ENCODE results near the gene SLC25A27.
A peak's percentile ranks its signal among the peaks of the same experiment; 100 is the strongest.

SLC25A27 gene

DNA sequence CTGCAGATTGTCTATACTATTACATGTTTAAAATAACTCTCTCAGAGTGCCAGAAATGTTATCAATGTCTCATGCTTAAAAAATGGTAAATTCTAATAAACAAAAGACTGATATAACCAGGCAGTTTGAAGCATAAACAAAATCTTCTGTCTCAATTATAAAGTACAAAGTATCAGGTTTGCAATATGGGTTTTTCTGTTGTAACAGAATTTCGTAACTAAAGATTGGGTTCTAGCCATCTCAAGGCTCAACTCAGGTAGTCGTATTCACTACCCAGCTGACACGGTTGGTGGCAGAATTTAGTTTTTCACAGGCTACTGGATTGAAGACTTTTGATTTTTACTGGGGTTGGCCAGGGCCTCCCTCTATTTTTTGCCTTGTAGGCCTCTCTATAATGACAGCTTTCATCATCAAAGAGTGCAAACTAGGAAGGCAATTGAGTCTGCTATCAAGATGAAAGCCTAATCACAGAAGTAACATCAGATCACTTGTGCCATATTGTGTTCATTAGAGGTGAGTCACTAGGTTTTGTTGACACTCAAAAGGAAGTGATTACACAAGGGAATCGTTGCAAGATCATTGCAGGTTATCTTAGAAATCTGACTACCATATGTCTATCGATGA lies 3.8 kb upstream of the SLC25A27 start:
- Histone ChIP-seq H3K4me3 (no peak overlapping the region), H3K4me2 (no peak overlapping the region)

GRCh38 chr6:46651006-46651405 lies 1.8 kb upstream of the SLC25A27 start:
- H3K9ac ChIP-seq, result no peak overlapping the region
- H3K4me2 ChIP-seq, result no peak overlapping the region
- H3K27ac ChIP-seq, result no peak overlapping the region

More for the DNA sequence above, 3.8 kb upstream of the SLC25A27 start:
- H3K27ac ChIP-seq, result no peak overlapping the region
- no peaks in the 10 kb centered on the region for H4K20me1 ChIP-seq
- H3K27me3 ChIP-seq, result peaks cover 17% of the 10 kb centered on the region
- no peaks in the 10 kb centered on the region for H3K36me3 ChIP-seq
- peaks cover 6% of the 10 kb centered on the region; the same call in 1 of the 2 replicates for H3K4me1 ChIP-seq
- H3K9me3 ChIP-seq, result peaks cover 8% of the 10 kb centered on the region; the same call in 1 of the 2 replicates
- no peak for TF ChIP-seq Cebpa-rat (IDR thresholded peaks at IDR 0.05)
- no peak overlapping the region for H3K9ac ChIP-seq

DNA sequence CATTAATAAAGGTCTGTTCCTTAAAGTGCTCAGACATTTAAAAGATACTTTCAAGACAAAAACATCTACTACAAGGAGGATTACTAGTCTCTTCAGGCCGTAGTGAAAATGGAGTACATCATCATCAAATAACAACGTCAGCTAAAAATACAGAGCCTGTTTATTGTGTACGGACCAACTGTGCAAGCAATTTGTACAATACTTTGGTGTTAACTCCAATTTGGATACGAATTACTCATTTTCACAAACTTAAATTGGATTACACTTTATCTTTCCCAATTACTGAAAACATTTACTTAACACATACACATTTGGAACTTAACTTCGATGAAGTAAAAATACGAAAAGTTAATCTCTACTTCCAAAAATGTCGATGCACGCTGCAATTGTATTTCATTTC lies 959 bp upstream of the SLC25A27 start:
- Histone ChIP-seq H3K36me3 (no peaks in the 10 kb centered on the region), H3K4me2 (no peak overlapping the region), H3K9me3 (peaks cover 8% of the 10 kb centered on the region; the same call in 1 of the 2 replicates), H3K27ac (no peak overlapping the region), H3K9ac (no peak overlapping the region), H3K4me1 (peaks cover 6% of the 10 kb centered on the region; the same call in 1 of the 2 replicates), H3K27me3 (peaks cover 20% of the 10 kb centered on the region), H3K4me3 (no peak overlapping the region), H4K20me1 (no peaks in the 10 kb centered on the region)
- no peak for TF ChIP-seq Cebpa-rat (IDR thresholded peaks at IDR 0.05)

More at GRCh38 chr6:46651006-46651405, 1.8 kb upstream of the SLC25A27 start:
- H3K4me3 ChIP-seq, result no peak overlapping the region
- no peaks in the 10 kb centered on the region for H4K20me1 ChIP-seq
- H3K4me1 ChIP-seq, result peaks cover 6% of the 10 kb centered on the region; the same call in 1 of the 2 replicates
- peaks cover 20% of the 10 kb centered on the region for H3K27me3 ChIP-seq
- H3K36me3 ChIP-seq, result no peaks in the 10 kb centered on the region
- H3K9me3 ChIP-seq, result peaks cover 8% of the 10 kb centered on the region; the same call in 1 of the 2 replicates
- no peak for TF ChIP-seq Cebpa-rat (IDR thresholded peaks at IDR 0.05)

DNA sequence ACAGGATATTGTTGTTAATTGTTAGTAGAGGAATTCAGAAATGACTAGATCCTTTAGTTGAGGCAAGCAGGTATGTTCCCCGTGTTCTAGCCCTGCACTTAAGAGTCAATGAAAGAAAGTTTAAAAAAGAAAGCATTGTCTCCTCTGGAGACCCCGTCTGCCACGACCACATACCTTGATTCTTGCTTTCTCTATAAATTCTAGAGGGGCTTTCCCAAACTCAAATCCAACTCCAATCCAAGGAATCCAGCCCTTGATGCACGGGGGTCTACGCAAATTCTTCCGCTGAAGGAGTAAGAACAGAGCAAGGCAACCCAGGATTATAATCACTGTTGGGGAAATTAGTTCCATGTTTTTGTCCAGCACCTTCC lies 558 bp upstream of the SLC25A27 start:
- peak overlapping the region; percentile 82 for H3K4me2 ChIP-seq
- H4K20me1 ChIP-seq, result no peaks in the 10 kb centered on the region
- H3K27ac ChIP-seq, result no peak overlapping the region
- H3K4me3 ChIP-seq, result peak overlapping the region; percentile 76
- H3K27me3 ChIP-seq, result peaks cover 20% of the 10 kb centered on the region
- H3K36me3 ChIP-seq, result no peaks in the 10 kb centered on the region
- H3K9ac ChIP-seq, result no peak overlapping the region; the same call in 1 of the 2 replicates
- TF ChIP-seq Cebpa-rat (IDR thresholded peaks at IDR 0.05), result no peak
- H3K9me3 ChIP-seq, result peaks cover 8% of the 10 kb centered on the region; the same call in 1 of the 2 replicates
- H3K4me1 ChIP-seq, result peaks cover 6% of the 10 kb centered on the region; the same call in 1 of the 2 replicates

- Histone ChIP-seq H3K4me1 (peaks cover 6% of the 10 kb centered on the region; the same call in 1 of the 2 replicates), H3K27ac (no peak overlapping the region), H3K4me2 (peak overlapping the region; percentile 82), H4K20me1 (no peaks in the 10 kb centered on the region), H3K36me3 (no peaks in the 10 kb centered on the region), H3K4me3 (peak overlapping the region; percentile 76), H3K9me3 (peaks cover 8% of the 10 kb centered on the region; the same call in 1 of the 2 replicates), H3K27me3 (peaks cover 20% of the 10 kb centered on the region), H3K9ac (peak overlapping the region; percentile 34; the same call in 1 of the 2 replicates)
- no peak for TF ChIP-seq Cebpa-rat (IDR thresholded peaks at IDR 0.05)
Measured at GRCh38 chr6:46653439-46654195, 842 bp downstream of the SLC25A27 start.

GRCh38 chr6:46655803-46656202 lies 3.0 kb downstream of the SLC25A27 start:
- Histone ChIP-seq H3K36me3 (no peaks in the 10 kb centered on the region), H3K4me1 (peaks cover 6% of the 10 kb centered on the region; the same call in 1 of the 2 replicates), H3K9ac (no peak overlapping the region), H3K4me2 (no peak overlapping the region), H4K20me1 (no peaks in the 10 kb centered on the region), H3K27ac (no peak overlapping the region), H3K4me3 (no peak overlapping the region), H3K27me3 (peaks cover 20% of the 10 kb centered on the region), H3K9me3 (peaks cover 8% of the 10 kb centered on the region; the same call in 1 of the 2 replicates)
- TF ChIP-seq Cebpa-rat (IDR thresholded peaks at IDR 0.05), result no peak

GRCh38 chr6:46657642-46658041 lies 4.9 kb downstream of the SLC25A27 start:
- H3K27ac ChIP-seq, result no peak overlapping the region

DNA sequence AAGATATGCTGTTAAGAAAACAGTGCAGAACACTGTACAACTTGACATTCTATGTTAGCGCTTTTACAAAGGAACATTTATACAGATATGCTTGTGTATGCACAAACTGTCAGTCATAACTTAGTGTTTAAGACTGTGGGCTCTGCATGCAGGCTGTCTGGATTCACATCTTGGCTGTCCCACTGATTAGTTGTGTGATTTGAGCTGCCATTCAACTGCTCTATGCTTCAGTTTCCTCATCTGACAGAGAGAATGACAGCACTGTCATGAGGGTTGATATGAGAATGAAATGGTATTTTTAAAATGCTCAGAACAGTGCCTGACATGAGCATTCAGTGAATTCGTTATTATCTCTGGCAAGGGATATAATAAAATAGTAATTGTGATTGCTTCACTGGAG lies 8.7 kb downstream of the SLC25A27 start:
- H3K4me3 ChIP-seq, result no peak overlapping the region
- no peaks in the 10 kb centered on the region for H3K4me1 ChIP-seq
- H3K9ac ChIP-seq, result no peak overlapping the region
- H4K20me1 ChIP-seq, result no peaks in the 10 kb centered on the region
- no peaks in the 10 kb centered on the region for H3K27me3 ChIP-seq
- H3K9me3 ChIP-seq, result no peaks in the 10 kb centered on the region
- no peak overlapping the region for H3K27ac ChIP-seq
- no peak overlapping the region for H3K4me2 ChIP-seq
- H3K36me3 ChIP-seq, result no peaks in the 10 kb centered on the region
- no peak for TF ChIP-seq Cebpa-rat (IDR thresholded peaks at IDR 0.05)

More at GRCh38 chr6:46657642-46658041, 4.9 kb downstream of the SLC25A27 start:
- peaks cover 15% of the 10 kb centered on the region for H3K27me3 ChIP-seq
- no peak overlapping the region for H3K4me2 ChIP-seq
- no peaks in the 10 kb centered on the region for H3K36me3 ChIP-seq
- H3K9me3 ChIP-seq, result peaks cover 7% of the 10 kb centered on the region; the same call in 1 of the 2 replicates
- TF ChIP-seq Cebpa-rat (IDR thresholded peaks at IDR 0.05), result no peak
- H4K20me1 ChIP-seq, result no peaks in the 10 kb centered on the region
- H3K4me3 ChIP-seq, result no peak overlapping the region
- no peak overlapping the region for H3K9ac ChIP-seq
- H3K4me1 ChIP-seq, result no peaks in the 10 kb centered on the region

- Histone ChIP-seq H3K27ac (no peak overlapping the region), H3K27me3 (no peaks in the 10 kb centered on the region), H4K20me1 (no peaks in the 10 kb centered on the region), H3K4me2 (no peak overlapping the region), H3K4me3 (no peak overlapping the region), H3K9ac (no peak overlapping the region), H3K4me1 (no peaks in the 10 kb centered on the region), H3K9me3 (no peaks in the 10 kb centered on the region), H3K36me3 (no peaks in the 10 kb centered on the region)
- no peak for TF ChIP-seq Cebpa-rat (IDR thresholded peaks at IDR 0.05)
Measured at GRCh38 chr6:46667377-46667776, 14.6 kb downstream of the SLC25A27 start.

- Histone ChIP-seq H3K4me3 (no peak overlapping the region), H3K9me3 (no peaks in the 10 kb centered on the region), H3K36me3 (no peaks in the 10 kb centered on the region)
Measured at GRCh38 chr6:46674410-46674809, 21.6 kb downstream of the SLC25A27 start.

More at GRCh38 chr6:46674410-46674809, 21.6 kb downstream of the SLC25A27 start:
- Histone ChIP-seq H3K4me1 (0 out of 2 replicates have a peak, but pooled peaks cover 4% of the 10 kb centered on the region), H3K9ac (no peak overlapping the region), H4K20me1 (no peaks in the 10 kb centered on the region), H3K27ac (no peak overlapping the region), H3K27me3 (no peaks in the 10 kb centered on the region), H3K4me2 (no peak overlapping the region)
- TF ChIP-seq Cebpa-rat (IDR thresholded peaks at IDR 0.05), result no peak
